Lower leg skin (tissue), 3 donors: ENCODE results near the gene ZBTB20.

Experiments used
- CTCF ChIP-seq, 3 donors: fragments of 450-650 bp; IDR thresholded peaks; one replicate each; pipeline ENCODE4 v1.5.1; 2016; ENCODE audit warnings: antibody characterized with exemption in 3 of 3, mild to moderate bottlenecking in 3 of 3, moderate library complexity in 2 of 3
- POLR2A ChIP-seq, 2 donors: fragments of 450-650 bp; IDR thresholded peaks; one replicate each; pipeline ENCODE4 v1.6.1; 2016 to 2017; ENCODE audit warnings: antibody characterized with exemption in 2 of 2, mild to moderate bottlenecking in 1 of 2, moderate library complexity in 1 of 2

- TF ChIP-seq CTCF (IDR thresholded peaks at IDR 0.05) (no peak), POLR2A (IDR thresholded peaks at IDR 0.05) (no peak)
These were observed 719.6 kb downstream of the ZBTB20 start for GRCh38 chr3:114427285-114428043.
